ENCODE measurements around the gene ANXA2R. TPM values are rescaled to one million over a fixed set of nuclear protein-coding genes. Genes with fewer than 3 reads are reported as not detected.
"Not testable (repeated sequence)": the region's sequence is repeated elsewhere in the genome, so short reads cannot be mapped to it uniquely, and the experiment has no call there.

ANXA2R gene
- total RNA-seq = 3.5 and 3.6 TPM in 2 replicates

GRCh38 chr5:43040287-43041098 lies at the start of gene ANXA2R:
ANXA2R (minus strand) TSS chr5:43040319; CDS start chr5:43040046, 273 bp downstream.
- Histone ChIP-seq H3K27ac (ENCODE audit: low read depth, low read length) (peak within 1 kb of the TSS; percentile 94), H3K27me3 (ENCODE audit: insufficient read depth, low read length) (no peaks in the 10 kb centered on the region), H3K36me3 (ENCODE audit: insufficient read depth, low read length) (no peaks in the 10 kb centered on the region), H3K9me3 (ENCODE audit: low read depth, low read length) (no peaks in the 10 kb centered on the region), H3K4me2 (ENCODE audit: insufficient read depth, low read length) (peak within 1 kb of the TSS; percentile 96), H2AFZ (ENCODE audit: low read length) (peak within 1 kb of the TSS; percentile 94), H3K4me1 (ENCODE audit: insufficient read depth, low read length) (peaks cover 15% of the 10 kb centered on the region), H3K4me3 (ENCODE audit: insufficient read depth, low read length) (peak within 1 kb of the TSS; percentile 78), H4K20me1 (ENCODE audit: insufficient read depth, low read length) (peaks cover 5% of the 10 kb centered on the region), H3K79me2 (ENCODE audit: insufficient read depth, low read length) (peaks cover 68% of the 10 kb centered on the region)
- peak; percentile 89 for DNase-seq (ENCODE audit: insufficient read length, low spot score, missing footprints)
- TF ChIP-seq, protein P1, sequence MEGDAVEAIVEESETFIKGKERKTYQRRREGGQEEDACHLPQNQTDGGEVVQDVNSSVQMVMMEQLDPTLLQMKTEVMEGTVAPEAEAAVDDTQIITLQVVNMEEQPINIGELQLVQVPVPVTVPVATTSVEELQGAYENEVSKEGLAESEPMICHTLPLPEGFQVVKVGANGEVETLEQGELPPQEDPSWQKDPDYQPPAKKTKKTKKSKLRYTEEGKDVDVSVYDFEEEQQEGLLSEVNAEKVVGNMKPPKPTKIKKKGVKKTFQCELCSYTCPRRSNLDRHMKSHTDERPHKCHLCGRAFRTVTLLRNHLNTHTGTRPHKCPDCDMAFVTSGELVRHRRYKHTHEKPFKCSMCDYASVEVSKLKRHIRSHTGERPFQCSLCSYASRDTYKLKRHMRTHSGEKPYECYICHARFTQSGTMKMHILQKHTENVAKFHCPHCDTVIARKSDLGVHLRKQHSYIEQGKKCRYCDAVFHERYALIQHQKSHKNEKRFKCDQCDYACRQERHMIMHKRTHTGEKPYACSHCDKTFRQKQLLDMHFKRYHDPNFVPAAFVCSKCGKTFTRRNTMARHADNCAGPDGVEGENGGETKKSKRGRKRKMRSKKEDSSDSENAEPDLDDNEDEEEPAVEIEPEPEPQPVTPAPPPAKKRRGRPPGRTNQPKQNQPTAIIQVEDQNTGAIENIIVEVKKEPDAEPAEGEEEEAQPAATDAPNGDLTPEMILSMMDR (IDR thresholded peaks at IDR 0.05; ENCODE audit: extremely low read depth, low read depth, low read length) = peak; percentile 81

- H2AFZ ChIP-seq (ENCODE audit: low read length); H3K4me2 ChIP-seq (ENCODE audit: insufficient read depth, low read length); H3K27me3 ChIP-seq (ENCODE audit: insufficient read depth, low read length); H3K79me2 ChIP-seq (ENCODE audit: insufficient read depth, low read length); H4K20me1 ChIP-seq (ENCODE audit: insufficient read depth, low read length); H3K36me3 ChIP-seq (ENCODE audit: insufficient read depth, low read length); H3K4me3 ChIP-seq (ENCODE audit: insufficient read depth, low read length); DNase-seq (ENCODE audit: insufficient read length, low spot score, missing footprints); H3K9me3 ChIP-seq (ENCODE audit: low read depth, low read length); H3K27ac ChIP-seq (ENCODE audit: low read depth, low read length); H3K4me1 ChIP-seq (ENCODE audit: insufficient read depth, low read length): not testable (repeated sequence)
These were observed 46.2 kb upstream of the ANXA2R start for GRCh38 chr5:43086118-43086908.

GRCh38 chr5:43085453-43085852 lies 45.3 kb upstream of the ANXA2R start:
- TF ChIP-seq, protein P1 (IDR thresholded peaks at IDR 0.05; ENCODE audit: extremely low read depth, low read depth, low read length) = no peak
- Histone ChIP-seq H3K36me3 (ENCODE audit: insufficient read depth, low read length) (peaks cover 16% of the 10 kb centered on the region), H4K20me1 (ENCODE audit: insufficient read depth, low read length) (no peaks in the 10 kb centered on the region), H3K4me1 (ENCODE audit: insufficient read depth, low read length) (no peaks in the 10 kb centered on the region), H2AFZ (ENCODE audit: low read length) (no peak overlapping the region), H3K79me2 (ENCODE audit: insufficient read depth, low read length) (no peaks in the 10 kb centered on the region), H3K9me3 (ENCODE audit: low read depth, low read length) (no peaks in the 10 kb centered on the region), H3K4me3 (ENCODE audit: insufficient read depth, low read length) (no peak overlapping the region), H3K27ac (ENCODE audit: low read depth, low read length) (no peak overlapping the region), H3K27me3 (ENCODE audit: insufficient read depth, low read length) (no peaks in the 10 kb centered on the region), H3K4me2 (ENCODE audit: insufficient read depth, low read length) (no peak overlapping the region)
- no peak for DNase-seq (ENCODE audit: insufficient read length, low spot score, missing footprints)

GRCh38 chr5:43084468-43084867 lies 44.3 kb upstream of the ANXA2R start:
- not testable (repeated sequence) for H3K4me1 ChIP-seq (ENCODE audit: insufficient read depth, low read length); H3K27ac ChIP-seq (ENCODE audit: low read depth, low read length); H3K9me3 ChIP-seq (ENCODE audit: low read depth, low read length); H3K4me2 ChIP-seq (ENCODE audit: insufficient read depth, low read length); H3K27me3 ChIP-seq (ENCODE audit: insufficient read depth, low read length); H3K79me2 ChIP-seq (ENCODE audit: insufficient read depth, low read length); H2AFZ ChIP-seq (ENCODE audit: low read length); DNase-seq (ENCODE audit: insufficient read length, low spot score, missing footprints); H3K4me3 ChIP-seq (ENCODE audit: insufficient read depth, low read length); H4K20me1 ChIP-seq (ENCODE audit: insufficient read depth, low read length)
- H3K36me3 ChIP-seq (ENCODE audit: insufficient read depth, low read length) = peaks cover 20% of the 10 kb centered on the region

GRCh38 chr5:43081345-43081744 lies 41.2 kb upstream of the ANXA2R start:
- H3K27me3 ChIP-seq (ENCODE audit: insufficient read depth, low read length); H3K4me2 ChIP-seq (ENCODE audit: insufficient read depth, low read length); H3K4me1 ChIP-seq (ENCODE audit: insufficient read depth, low read length); H3K9me3 ChIP-seq (ENCODE audit: low read depth, low read length); H3K4me3 ChIP-seq (ENCODE audit: insufficient read depth, low read length); H4K20me1 ChIP-seq (ENCODE audit: insufficient read depth, low read length); H3K27ac ChIP-seq (ENCODE audit: low read depth, low read length); H2AFZ ChIP-seq (ENCODE audit: low read length); DNase-seq (ENCODE audit: insufficient read length, low spot score, missing footprints): not testable (repeated sequence)
- Histone ChIP-seq H3K36me3 (ENCODE audit: insufficient read depth, low read length) (peaks cover 23% of the 10 kb centered on the region), H3K79me2 (ENCODE audit: insufficient read depth, low read length) (peaks cover 16% of the 10 kb centered on the region)
